CD4-positive, alpha-beta T cell treated with Interleukin-4 for 4 hours (primary cell): ENCODE measurements around the gene EPB41L3.
"Not testable (repeated sequence)": the region's sequence is repeated elsewhere in the genome, so short reads cannot be mapped to it uniquely, and the experiment has no call there.

Experiments
- DNase-seq: peaks from one replicate; pipeline ENCODE4 v3.0.0-alpha.2; 2020

The EPB41L3 gene

DNA sequence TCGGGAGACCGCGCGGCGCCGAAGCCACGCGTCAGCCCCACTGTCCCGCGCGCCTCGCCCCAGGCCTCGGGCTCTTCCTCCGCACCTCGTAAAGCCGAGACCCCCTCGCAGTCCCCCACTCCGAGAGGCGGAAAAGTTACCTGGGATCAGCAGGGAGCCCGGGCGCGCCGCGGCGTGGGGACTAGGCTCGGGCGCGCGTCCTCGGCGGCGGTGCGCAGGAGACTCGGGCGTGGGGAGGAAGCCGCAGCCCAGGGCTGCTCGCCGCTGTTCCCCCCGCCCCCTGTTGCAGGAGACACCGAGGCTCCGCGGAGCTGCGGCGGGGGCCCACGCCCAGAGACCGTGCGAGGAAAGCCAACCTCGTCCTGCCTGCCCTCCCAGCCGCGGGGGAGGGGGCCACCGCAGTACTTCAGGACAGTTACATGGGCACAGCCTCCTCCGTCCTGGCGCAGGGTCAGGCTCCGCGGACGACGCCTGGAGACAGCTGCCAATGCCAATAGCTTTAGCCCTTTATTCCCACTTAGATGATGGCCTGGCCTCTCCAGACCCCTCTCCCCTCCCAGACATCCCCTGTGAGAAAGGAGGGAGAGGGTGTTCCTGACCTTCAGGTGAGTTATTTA, at the start of gene EPB41L3:
Gene EPB41L3, minus strand, starts transcription at position 225 of the 617 bp plus-strand sequence. CDS start 54,814 bp downstream, outside the sequence.
- no peak for DNase-seq

- DNase-seq: no peak
Observed at GRCh38 chr18:5588529-5588928, 44.7 kb upstream of the EPB41L3 start.

DNA sequence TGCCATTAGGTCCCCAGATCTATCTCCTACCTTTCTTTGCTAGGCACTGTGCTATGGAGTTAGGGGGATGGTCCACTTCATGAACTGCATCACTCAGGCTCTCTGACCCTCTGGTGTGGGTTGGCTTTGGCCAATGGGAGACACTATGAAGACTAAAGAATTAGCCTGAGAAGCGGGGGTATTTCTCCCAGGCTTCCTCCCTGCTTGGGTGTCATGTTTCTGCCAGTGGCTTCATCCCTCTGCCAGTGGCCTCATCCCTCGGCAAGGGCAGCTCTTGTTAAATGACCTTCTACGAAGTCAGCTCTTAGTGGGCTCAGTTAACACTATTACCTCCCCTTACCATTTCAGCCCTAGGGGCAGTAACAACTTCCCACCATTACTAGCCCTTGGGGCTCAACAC, 41.9 kb upstream of the EPB41L3 start:
- DNase-seq: no peak

DNA sequence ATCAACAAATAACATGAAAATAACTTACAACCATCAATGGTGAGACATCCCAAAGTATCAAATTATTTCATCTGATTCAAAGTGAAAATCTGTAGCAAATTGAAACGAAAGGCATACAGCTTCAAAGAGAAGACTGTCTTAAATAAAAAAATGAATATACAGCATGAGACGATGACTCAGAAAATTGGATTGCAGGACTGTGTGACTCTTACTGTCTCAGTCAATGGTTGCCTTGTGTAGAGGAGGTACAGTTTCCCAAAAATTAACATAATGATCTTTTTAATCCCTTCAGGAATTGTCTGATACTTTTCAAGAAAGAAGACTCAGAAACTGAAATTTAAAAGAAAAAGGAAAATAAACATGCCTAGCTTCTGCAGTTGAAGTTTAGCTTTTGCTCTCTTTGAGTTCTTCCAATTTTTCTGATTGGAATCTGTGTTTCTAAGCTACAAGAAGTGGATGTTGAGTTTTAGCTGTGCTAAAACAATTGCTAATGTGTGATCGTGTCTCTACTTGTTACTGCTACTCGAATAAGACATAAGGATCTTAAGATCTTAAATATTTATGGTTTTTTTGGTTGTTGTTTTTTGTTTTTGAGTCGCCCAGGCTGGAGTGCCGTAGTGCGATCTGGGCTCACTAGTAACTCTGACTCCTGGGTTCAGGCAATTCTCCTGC, 41.1 kb upstream of the EPB41L3 start:
- DNase-seq: no peak

GRCh38 chr18:5582849-5583681, 39.3 kb upstream of the EPB41L3 start:
- DNase-seq: peak; percentile 8

GRCh38 chr18:5582076-5582475, 38.3 kb upstream of the EPB41L3 start:
- DNase-seq: no peak

GRCh38 chr18:5574843-5575242, 31.0 kb upstream of the EPB41L3 start:
- no peak for DNase-seq

GRCh38 chr18:5571666-5572065, 27.9 kb upstream of the EPB41L3 start:
- no peak for DNase-seq

- DNase-seq: not testable (repeated sequence)
Observed at GRCh38 chr18:5570613-5571012, 26.8 kb upstream of the EPB41L3 start.

DNA sequence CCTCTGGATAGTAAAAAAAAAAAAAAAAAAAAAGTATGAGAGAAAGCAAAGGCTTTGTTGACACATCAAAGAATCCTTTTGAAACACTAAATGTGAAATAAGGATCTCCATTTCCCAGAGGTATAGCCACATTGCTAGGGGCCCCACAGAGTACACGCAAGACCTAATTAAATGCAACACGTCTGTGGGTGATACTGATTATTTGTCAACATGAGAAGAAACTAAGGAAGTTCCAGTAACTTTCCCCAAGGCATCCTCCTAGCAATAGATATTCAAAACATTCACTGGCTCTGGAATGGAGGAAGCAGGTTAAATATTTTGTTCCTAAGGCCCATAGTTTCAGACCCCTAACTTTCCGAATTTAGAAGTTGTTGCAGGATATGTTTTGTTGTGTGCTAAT, 24.6 kb upstream of the EPB41L3 start:
- DNase-seq: no peak

GRCh38 chr18:5558851-5559250, 15.1 kb upstream of the EPB41L3 start:
- no peak for DNase-seq

GRCh38 chr18:5556310-5556974, 12.6 kb upstream of the EPB41L3 start:
- no peak for DNase-seq

- no peak for DNase-seq
Observed at GRCh38 chr18:5554629-5555028, 10.8 kb upstream of the EPB41L3 start.

GRCh38 chr18:5546660-5547059, 2.9 kb upstream of the EPB41L3 start:
- no peak for DNase-seq

DNA sequence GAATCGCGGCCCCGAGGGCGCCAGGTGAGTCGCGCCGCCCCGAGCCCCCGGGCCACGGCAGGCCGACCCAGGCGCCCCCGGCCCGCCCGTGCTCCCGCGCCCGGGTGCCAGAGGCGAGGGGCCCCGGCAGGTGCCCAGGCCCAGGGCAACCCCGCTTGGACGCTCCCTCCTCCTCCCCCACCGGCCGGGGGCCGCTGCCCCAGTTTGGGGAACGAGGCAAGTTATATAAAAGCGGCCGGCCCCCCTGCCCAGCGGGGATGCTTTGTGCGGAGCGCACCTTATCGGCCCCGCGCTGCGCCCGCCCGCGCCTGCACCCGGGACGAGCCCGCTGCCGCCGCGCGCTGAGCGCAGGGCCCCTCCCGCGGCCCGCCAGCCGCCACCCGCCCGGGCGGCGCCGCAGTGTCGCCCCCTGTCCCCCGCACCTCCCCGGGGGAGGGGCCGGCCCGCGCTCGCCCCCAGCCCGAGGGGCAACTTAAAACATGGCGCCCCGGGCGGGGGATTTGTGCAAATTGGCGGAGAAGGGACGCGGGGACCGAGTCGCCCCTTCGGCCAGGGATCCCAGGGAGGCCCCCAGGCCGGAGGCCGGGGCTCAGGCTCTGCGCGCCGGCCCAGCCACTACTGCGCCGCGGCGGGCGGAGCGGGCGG, 639 bp downstream of the EPB41L3 start:
- no peak for DNase-seq

DNA sequence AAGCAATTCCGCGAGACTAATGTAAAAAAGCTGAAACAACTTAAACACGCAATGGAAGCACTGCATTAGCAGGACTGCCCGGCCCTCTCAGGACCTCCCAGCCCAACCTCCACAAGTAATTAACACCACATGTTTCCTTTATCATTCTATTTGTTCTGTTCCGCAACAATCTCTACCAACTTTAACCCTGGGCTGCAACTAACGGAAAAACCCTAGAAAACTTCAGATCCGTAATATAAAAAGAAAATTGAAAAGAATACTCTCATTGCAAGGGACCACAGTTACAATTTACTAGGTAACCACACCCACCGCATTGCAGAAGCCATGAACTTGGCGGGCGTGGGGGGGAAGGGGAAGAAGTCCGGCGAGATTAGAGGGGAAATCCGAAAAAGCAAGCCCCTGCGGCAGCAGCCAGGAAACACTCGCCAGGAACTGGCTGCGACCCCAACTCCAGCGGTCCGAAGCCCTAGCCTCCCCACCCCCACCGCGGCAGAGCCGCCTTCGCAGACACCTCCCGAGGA, 1.2 kb downstream of the EPB41L3 start:
- DNase-seq: no peak

GRCh38 chr18:5541644-5542043, 2.2 kb downstream of the EPB41L3 start:
- no peak for DNase-seq

GRCh38 chr18:5539391-5539790, 4.4 kb downstream of the EPB41L3 start:
- DNase-seq: no peak

GRCh38 chr18:5538544-5538943, 5.3 kb downstream of the EPB41L3 start:
- no peak for DNase-seq

GRCh38 chr18:5537860-5538259, 5.9 kb downstream of the EPB41L3 start:
- no peak for DNase-seq

GRCh38 chr18:5534845-5535244, 9.0 kb downstream of the EPB41L3 start:
- DNase-seq: no peak

DNA sequence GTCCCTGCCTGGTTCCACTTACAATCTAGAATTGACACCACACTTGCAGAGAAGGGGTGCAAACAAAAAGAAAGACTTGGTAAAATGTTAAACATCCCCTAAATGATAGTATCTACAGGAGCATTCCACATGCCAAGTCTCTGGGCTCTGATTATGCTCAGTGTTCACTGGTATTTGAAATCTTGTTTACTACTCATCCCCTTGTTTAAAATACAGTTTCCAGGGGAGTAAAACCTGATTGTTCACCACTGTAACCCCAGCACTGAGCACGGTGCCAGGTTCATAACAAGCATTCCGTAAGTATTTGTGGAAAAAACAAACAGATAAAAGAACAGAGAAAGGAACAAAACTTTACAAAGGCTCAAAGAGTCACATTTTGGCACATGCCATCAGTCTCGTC, 11.7 kb downstream of the EPB41L3 start:
- DNase-seq: no peak
